Measurements from ENCODE around the gene DMTF1. TPM values are rescaled to one million over a fixed set of nuclear protein-coding genes. Genes with fewer than 3 reads are reported as not detected.

The DMTF1 gene
- total RNA-seq, 1 experiment from 2014 or later = 56.3 TPM

DNA sequence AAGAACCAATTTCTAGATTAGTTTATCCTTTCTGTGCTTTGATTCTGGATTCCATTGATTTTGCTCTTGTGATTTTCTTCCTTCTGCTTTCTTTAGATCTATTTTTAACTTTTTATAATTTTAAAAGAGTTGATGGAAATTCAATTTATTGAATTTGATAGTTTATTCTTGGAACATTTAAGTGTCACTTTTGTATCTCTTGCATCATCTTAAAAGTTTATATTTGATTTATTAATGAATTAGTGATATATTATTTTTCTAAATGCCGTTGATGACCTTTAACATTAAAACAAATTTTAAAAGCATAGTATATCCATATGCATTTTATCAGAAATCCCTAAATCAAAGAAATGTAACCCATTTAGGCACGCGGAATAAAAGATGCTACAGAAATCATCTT is 26.9 kb downstream of the DMTF1 start:
- no peak overlapping the region for H3K4me3 ChIP-seq (replicated peaks in 1 of 2; ENCODE audit: low read depth in 1 of 2, low read length in 2 of 2)
- intact Hi-C loops (cut with micrococcal nuclease) = no loop called here
- ChIA-PET CTCF (no interaction called here), RAD21 (ENCODE audit: low non-redundant PET in 1 of 2, low total read pairs in 2 of 2, uncharacterized antibody in 2 of 2, unreplicated experiment in 2 of 2) (no interaction called here), POLR2A (no interaction called here)
- TF ChIP-seq EGR1 (IDR thresholded peaks at IDR 0.05; ENCODE audit: low read depth) (no peak), RAD21 (IDR thresholded peaks at IDR 0.05; ENCODE audit: low read depth) (no peak), YY1 (IDR thresholded peaks at IDR 0.05; ENCODE audit: extremely low read depth, insufficient replicate concordance, low read depth, low read length) (no peak), POLR2A (IDR thresholded peaks at IDR 0.05; ENCODE audit: borderline replicate concordance, extremely low read depth, insufficient read depth, insufficient read length) (no peak), SRF (IDR thresholded peaks at IDR 0.05; ENCODE audit: low read depth) (no peak), POLR2AphosphoS5 (IDR thresholded peaks at IDR 0.05; ENCODE audit: low read depth, low read length) (no peak), EZH2phosphoT487 (IDR thresholded peaks at IDR 0.05; ENCODE audit: borderline replicate concordance) (no peak), SIN3A (IDR thresholded peaks at IDR 0.05; ENCODE audit: low read depth) (no peak), JUND (IDR thresholded peaks at IDR 0.05) (no peak), ELF1 (IDR thresholded peaks at IDR 0.05; ENCODE audit: borderline replicate concordance, low read depth) (no peak), CBX3 (IDR thresholded peaks at IDR 0.05; ENCODE audit: low read depth) (no peak), EZH2 (IDR thresholded peaks at IDR 0.05) (no peak), ZNF274 (IDR thresholded peaks at IDR 0.05; ENCODE audit: low read depth, low read length) (no peak), TCF7L2 (IDR thresholded peaks at IDR 0.05; ENCODE audit: borderline replicate concordance, extremely low read depth, insufficient read depth, insufficient read length) (no peak), ZFX (IDR thresholded peaks at IDR 0.05) (no peak)
- TF ChIP-seq, protein P1, sequence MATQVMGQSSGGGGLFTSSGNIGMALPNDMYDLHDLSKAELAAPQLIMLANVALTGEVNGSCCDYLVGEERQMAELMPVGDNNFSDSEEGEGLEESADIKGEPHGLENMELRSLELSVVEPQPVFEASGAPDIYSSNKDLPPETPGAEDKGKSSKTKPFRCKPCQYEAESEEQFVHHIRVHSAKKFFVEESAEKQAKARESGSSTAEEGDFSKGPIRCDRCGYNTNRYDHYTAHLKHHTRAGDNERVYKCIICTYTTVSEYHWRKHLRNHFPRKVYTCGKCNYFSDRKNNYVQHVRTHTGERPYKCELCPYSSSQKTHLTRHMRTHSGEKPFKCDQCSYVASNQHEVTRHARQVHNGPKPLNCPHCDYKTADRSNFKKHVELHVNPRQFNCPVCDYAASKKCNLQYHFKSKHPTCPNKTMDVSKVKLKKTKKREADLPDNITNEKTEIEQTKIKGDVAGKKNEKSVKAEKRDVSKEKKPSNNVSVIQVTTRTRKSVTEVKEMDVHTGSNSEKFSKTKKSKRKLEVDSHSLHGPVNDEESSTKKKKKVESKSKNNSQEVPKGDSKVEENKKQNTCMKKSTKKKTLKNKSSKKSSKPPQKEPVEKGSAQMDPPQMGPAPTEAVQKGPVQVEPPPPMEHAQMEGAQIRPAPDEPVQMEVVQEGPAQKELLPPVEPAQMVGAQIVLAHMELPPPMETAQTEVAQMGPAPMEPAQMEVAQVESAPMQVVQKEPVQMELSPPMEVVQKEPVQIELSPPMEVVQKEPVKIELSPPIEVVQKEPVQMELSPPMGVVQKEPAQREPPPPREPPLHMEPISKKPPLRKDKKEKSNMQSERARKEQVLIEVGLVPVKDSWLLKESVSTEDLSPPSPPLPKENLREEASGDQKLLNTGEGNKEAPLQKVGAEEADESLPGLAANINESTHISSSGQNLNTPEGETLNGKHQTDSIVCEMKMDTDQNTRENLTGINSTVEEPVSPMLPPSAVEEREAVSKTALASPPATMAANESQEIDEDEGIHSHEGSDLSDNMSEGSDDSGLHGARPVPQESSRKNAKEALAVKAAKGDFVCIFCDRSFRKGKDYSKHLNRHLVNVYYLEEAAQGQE (IDR thresholded peaks at IDR 0.05; ENCODE audit: low read depth) = no peak
- TF ChIP-seq, protein P2, sequence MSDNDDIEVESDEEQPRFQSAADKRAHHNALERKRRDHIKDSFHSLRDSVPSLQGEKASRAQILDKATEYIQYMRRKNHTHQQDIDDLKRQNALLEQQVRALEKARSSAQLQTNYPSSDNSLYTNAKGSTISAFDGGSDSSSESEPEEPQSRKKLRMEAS (IDR thresholded peaks at IDR 0.05) = no peak
- TF ChIP-seq, protein P3, sequence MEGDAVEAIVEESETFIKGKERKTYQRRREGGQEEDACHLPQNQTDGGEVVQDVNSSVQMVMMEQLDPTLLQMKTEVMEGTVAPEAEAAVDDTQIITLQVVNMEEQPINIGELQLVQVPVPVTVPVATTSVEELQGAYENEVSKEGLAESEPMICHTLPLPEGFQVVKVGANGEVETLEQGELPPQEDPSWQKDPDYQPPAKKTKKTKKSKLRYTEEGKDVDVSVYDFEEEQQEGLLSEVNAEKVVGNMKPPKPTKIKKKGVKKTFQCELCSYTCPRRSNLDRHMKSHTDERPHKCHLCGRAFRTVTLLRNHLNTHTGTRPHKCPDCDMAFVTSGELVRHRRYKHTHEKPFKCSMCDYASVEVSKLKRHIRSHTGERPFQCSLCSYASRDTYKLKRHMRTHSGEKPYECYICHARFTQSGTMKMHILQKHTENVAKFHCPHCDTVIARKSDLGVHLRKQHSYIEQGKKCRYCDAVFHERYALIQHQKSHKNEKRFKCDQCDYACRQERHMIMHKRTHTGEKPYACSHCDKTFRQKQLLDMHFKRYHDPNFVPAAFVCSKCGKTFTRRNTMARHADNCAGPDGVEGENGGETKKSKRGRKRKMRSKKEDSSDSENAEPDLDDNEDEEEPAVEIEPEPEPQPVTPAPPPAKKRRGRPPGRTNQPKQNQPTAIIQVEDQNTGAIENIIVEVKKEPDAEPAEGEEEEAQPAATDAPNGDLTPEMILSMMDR (IDR thresholded peaks at IDR 0.05 in 2 of 3, conservative IDR thresholded peaks at IDR 0.05 in 1 of 3; ENCODE audit: borderline replicate concordance in 1 of 3, insufficient read depth in 1 of 3, low read depth in 2 of 3, low read length in 2 of 3) = no peak
- no peak overlapping the region for H3K27ac ChIP-seq (ENCODE audit: low read depth, low read length)
- H3K27me3 ChIP-seq (ENCODE audit: insufficient read depth, low read length) = no peaks in the 10 kb centered on the region
- H3K4me2 ChIP-seq (ENCODE audit: low read length) = no peak overlapping the region
- H2AFZ ChIP-seq (ENCODE audit: low read depth, low read length, poor library complexity, severe bottlenecking) = no peak overlapping the region
- ATAC-seq (no peak), DNase-seq (ENCODE audit: low read depth, low spot score) (no peak)
- H3K79me2 ChIP-seq (ENCODE audit: insufficient read depth, low read length) = peaks cover 17% of the 10 kb centered on the region; the same call in 1 of the 2 replicates
- no peaks in the 10 kb centered on the region for H4K20me1 ChIP-seq (ENCODE audit: insufficient read depth)
- H3K4me1 ChIP-seq (ENCODE audit: control insufficient read depth in 1 of 2, insufficient read depth in 2 of 2, low read length in 2 of 2) = no peaks in the 10 kb centered on the region
- no peaks in the 10 kb centered on the region for H3K9me3 ChIP-seq (ENCODE audit: control insufficient read depth in 1 of 2, insufficient read depth in 1 of 2, low read depth in 1 of 2, low read length in 2 of 2)
- H3K36me3 ChIP-seq (ENCODE audit: control insufficient read depth in 1 of 2, insufficient read depth in 2 of 2, low read length in 2 of 2) = peaks cover 14 to 41% of the 10 kb centered on the region in 2 experiments; a peak in 3 of 4 replicates
- no peaks in the 10 kb centered on the region for H3K9me2 ChIP-seq (ENCODE audit: insufficient read depth)
- BruUV-seq (replicated peaks) = no TSS peak
- no peak overlapping the region for H3K9ac ChIP-seq (ENCODE audit: low read length)
